ENCODE measurements around the gene LDHAL6B. TPM values are rescaled to one million over a fixed set of nuclear protein-coding genes. Genes with fewer than 3 reads are reported as not detected.

The LDHAL6B gene
- total RNA-seq (not detected), polyA plus RNA-seq (under 1 TPM in 1 of 2 donors, not detected in 1; 0.05 TPM)
- long read RNA-seq, donor 1 = 0 reads
- long read RNA-seq, donor 2 = 0 reads
- long read RNA-seq, donor 3 = 0 reads
- long read RNA-seq, donor 4 = 0 reads
- long read RNA-seq, donor 5 = 0 reads

DNA sequence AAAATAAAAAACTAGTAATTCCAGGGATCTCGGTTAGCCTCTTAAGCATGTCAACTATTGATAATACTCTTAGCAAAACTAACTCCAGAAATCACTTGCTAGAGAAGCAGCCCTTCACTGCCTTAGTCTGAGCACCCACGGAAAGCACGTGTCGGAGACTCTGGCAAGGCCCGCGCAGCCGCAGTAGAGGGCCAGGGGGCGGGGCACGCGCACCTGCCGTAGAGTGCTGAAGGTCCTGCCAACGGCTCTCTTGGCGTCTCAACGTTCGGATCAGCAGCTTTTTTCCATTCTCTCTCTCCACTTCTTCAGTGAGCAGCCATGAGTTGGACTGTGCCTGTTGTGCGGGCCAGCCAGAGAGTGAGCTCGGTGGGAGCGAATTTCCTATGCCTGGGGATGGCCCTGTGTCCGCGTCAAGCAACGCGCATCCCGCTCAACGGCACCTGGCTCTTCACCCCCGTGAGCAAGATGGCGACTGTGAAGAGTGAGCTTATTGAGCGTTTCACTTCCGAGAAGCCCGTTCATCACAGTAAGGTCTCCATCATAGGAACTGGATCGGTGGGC lies at the start of gene LDHAL6B:
Gene LDHAL6B (plus strand): TSS at position 221 of the 561 bp plus-strand sequence. CDS start 98 bp downstream, at position 319.
- Histone ChIP-seq H3K9ac (ENCODE audit: insufficient read depth in 1 of 2, low read length in 2 of 2) (peak within 1 kb of the TSS in 1 of 2 donors; percentile 25), H3K9me3 (ENCODE audit: control insufficient read depth in 4 of 4, insufficient read depth in 3 of 4, low read length in 3 of 4) (no peaks in the 10 kb centered on the region), H3K27me3 (ENCODE audit: control insufficient read depth in 3 of 3, insufficient read depth in 3 of 3, low read length in 2 of 3) (no peaks in the 10 kb centered on the region), H3K36me3 (ENCODE audit: control insufficient read depth in 4 of 4, insufficient read depth in 4 of 4, low read length in 4 of 4) (peaks cover 0 to 32% (median 12%) of the 10 kb centered on the region in 4 donors), H3K4me3 (no peak within 1 kb of the TSS), H3K4me1 (ENCODE audit: control insufficient read depth in 5 of 5, insufficient read depth in 5 of 5, low read length in 5 of 5) (no peaks in the 10 kb centered on the region), H3K27ac (ENCODE audit: low read depth in 1 of 2, low read length in 1 of 2) (no peak within 1 kb of the TSS)
- no peak for ATAC-seq (ENCODE audit: insufficient read depth, low FRiP score)
- TF ChIP-seq, protein P1, sequence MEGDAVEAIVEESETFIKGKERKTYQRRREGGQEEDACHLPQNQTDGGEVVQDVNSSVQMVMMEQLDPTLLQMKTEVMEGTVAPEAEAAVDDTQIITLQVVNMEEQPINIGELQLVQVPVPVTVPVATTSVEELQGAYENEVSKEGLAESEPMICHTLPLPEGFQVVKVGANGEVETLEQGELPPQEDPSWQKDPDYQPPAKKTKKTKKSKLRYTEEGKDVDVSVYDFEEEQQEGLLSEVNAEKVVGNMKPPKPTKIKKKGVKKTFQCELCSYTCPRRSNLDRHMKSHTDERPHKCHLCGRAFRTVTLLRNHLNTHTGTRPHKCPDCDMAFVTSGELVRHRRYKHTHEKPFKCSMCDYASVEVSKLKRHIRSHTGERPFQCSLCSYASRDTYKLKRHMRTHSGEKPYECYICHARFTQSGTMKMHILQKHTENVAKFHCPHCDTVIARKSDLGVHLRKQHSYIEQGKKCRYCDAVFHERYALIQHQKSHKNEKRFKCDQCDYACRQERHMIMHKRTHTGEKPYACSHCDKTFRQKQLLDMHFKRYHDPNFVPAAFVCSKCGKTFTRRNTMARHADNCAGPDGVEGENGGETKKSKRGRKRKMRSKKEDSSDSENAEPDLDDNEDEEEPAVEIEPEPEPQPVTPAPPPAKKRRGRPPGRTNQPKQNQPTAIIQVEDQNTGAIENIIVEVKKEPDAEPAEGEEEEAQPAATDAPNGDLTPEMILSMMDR (IDR thresholded peaks at IDR 0.05; ENCODE audit: control extremely low read depth, extremely low read depth) = no peak
- DNase-seq = no peak
- 94 to 95% methylated on average over 30 of the region's 30 CpGs for WGBS, 2 donors

DNA sequence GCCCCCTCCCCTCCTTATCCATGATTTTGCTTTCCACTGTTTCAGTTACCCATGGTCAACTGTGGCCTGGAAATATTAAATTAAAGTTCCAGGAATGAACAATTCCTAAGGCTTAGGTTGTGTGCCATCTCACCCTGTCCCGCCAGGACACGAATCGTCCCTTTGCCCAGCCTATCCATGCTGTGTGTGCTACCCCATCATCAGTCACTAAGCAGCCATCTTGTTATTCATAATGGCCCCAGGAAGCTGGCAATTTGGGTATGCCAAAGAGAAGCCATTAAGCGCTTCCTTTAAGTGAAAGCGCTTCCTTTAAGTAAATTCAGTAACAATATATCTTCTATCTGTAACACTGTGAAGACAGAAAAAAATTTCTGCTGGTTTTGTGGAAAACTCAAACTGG lies 49.2 kb upstream of the LDHAL6B start:
- DNase-seq = no peak
- Histone ChIP-seq H3K9me3 (ENCODE audit: control insufficient read depth in 4 of 4, insufficient read depth in 3 of 4, low read length in 3 of 4) (no peaks in the 10 kb centered on the region), H3K27me3 (ENCODE audit: control insufficient read depth in 3 of 3, insufficient read depth in 3 of 3, low read length in 2 of 3) (no peaks in the 10 kb centered on the region), H3K36me3 (ENCODE audit: control insufficient read depth in 4 of 4, insufficient read depth in 4 of 4, low read length in 4 of 4) (peaks cover 0 to 30% (median 12%) of the 10 kb centered on the region in 4 donors), H3K4me3 (no peak overlapping the region), H3K4me1 (ENCODE audit: control insufficient read depth in 5 of 5, insufficient read depth in 5 of 5, low read length in 5 of 5) (peaks cover 0 to 11% (median 0%) of the 10 kb centered on the region in 5 donors), H3K27ac (ENCODE audit: low read depth in 1 of 2, low read length in 1 of 2) (no peak overlapping the region), H3K9ac (ENCODE audit: insufficient read depth in 1 of 2, low read length in 2 of 2) (no peak overlapping the region)
- TF ChIP-seq, protein P1 (IDR thresholded peaks at IDR 0.05; ENCODE audit: control extremely low read depth, extremely low read depth) = no peak
- no peak for ATAC-seq (ENCODE audit: insufficient read depth, low FRiP score)
- 97 to 98% methylated on average over 5 of the region's 5 CpGs for WGBS, 2 donors

DNA sequence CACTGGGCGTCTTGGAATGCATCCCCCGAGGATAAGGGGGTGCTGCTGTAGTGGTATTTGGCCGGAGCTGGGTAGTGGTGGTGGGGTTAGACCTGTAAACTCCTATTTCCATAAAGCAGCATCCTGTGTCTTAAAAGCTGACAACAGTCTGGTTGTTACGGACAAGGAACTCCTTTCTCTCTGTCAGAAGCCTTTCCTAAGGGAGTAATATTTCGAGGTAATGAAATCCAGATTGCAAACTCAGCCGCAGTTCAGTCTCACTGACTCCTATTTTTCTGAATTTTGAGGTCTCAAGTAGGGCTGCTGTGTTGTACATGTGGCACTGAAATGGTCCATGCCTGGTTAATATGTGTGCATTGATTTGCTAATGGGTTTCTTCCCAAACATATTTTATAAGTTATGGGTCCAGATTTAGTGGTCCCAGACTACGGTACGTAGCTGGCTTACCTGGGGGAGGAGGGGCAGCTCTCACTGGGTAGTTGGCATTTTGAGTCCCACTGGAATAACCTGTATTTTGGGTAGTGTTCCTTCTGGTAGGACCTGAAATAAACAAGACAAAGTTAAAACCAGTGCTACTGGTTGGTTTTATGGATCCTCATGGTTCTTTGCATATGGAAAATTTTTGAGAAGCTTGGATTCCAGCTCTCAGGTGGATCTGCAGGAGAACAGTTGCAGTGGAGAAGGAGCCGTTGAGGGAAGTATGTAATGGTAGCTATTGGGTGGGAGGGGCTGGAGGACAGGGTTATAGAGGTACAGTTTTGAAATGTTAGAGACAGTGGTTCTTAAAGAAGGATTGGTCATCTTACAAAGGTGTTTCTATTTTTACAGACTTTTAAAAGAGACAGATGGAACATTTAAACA lies 48.6 kb upstream of the LDHAL6B start:
- TF ChIP-seq, protein P1 (IDR thresholded peaks at IDR 0.05; ENCODE audit: control extremely low read depth, extremely low read depth) = no peak
- peak in 1 of 3 donors; percentile 38 for DNase-seq
- WGBS, 2 donors = 88 to 93% methylated on average over 9 of the region's 9 CpGs
- no peak overlapping the region for H3K9ac ChIP-seq (ENCODE audit: insufficient read depth in 1 of 2, low read length in 2 of 2)
- H3K4me3 ChIP-seq = no peak overlapping the region
- H3K27me3 ChIP-seq (ENCODE audit: control insufficient read depth in 3 of 3, insufficient read depth in 3 of 3, low read length in 2 of 3) = no peaks in the 10 kb centered on the region
- peaks cover 0 to 27% (median 9%) of the 10 kb centered on the region in 4 donors for H3K36me3 ChIP-seq (ENCODE audit: control insufficient read depth in 4 of 4, insufficient read depth in 4 of 4, low read length in 4 of 4)
- ATAC-seq (ENCODE audit: insufficient read depth, low FRiP score) = no peak
- H3K27ac ChIP-seq (ENCODE audit: low read depth in 1 of 2, low read length in 1 of 2) = no peak overlapping the region
- no peaks in the 10 kb centered on the region for H3K9me3 ChIP-seq (ENCODE audit: control insufficient read depth in 4 of 4, insufficient read depth in 3 of 4, low read length in 3 of 4)
- peaks cover 0 to 11% (median 0%) of the 10 kb centered on the region in 5 donors for H3K4me1 ChIP-seq (ENCODE audit: control insufficient read depth in 5 of 5, insufficient read depth in 5 of 5, low read length in 5 of 5)

All from lung (tissue), 16 donors.